GM21717 (cell line): ENCODE results near the gene NSG2.
"Not testable (repeated sequence)": the region's sequence is repeated elsewhere in the genome, so short reads cannot be mapped to it uniquely, and the experiment has no call there.

Experiments used
- ATAC-seq: cut with Tn5 transposase; IDR thresholded peaks from one replicate; pipeline ENCODE4 v1.9.1; 2021; ENCODE audit warnings: mild to moderate bottlenecking, moderate library complexity; ENCODE audit not compliant: unreplicated experiment

The NSG2 gene

GRCh38 chr5:174045470-174046025 is at the start of gene NSG2:
NSG2 (plus strand) TSS chr5:174045706; CDS start chr5:174046756, 1,050 bp downstream.
- peak; percentile 91 for ATAC-seq

GRCh38 chr5:173997331-173997730 is 48.2 kb upstream of the NSG2 start:
- ATAC-seq = no peak

- no peak for ATAC-seq
These were observed 47.0 kb upstream of the NSG2 start for GRCh38 chr5:173998531-173998930.

- no peak for ATAC-seq
These were observed 45.4 kb upstream of the NSG2 start for GRCh38 chr5:174000076-174000475.

GRCh38 chr5:174003795-174004194 is 41.7 kb upstream of the NSG2 start:
- no peak for ATAC-seq

- no peak for ATAC-seq
These were observed 36.6 kb upstream of the NSG2 start for GRCh38 chr5:174008922-174009321.

- no peak for ATAC-seq
These were observed 35.1 kb upstream of the NSG2 start for GRCh38 chr5:174010365-174010764.

- ATAC-seq = no peak
These were observed 34.1 kb upstream of the NSG2 start for GRCh38 chr5:174011441-174011840.

GRCh38 chr5:174020069-174020927 is 25.2 kb upstream of the NSG2 start:
- not testable (repeated sequence) for ATAC-seq

- ATAC-seq = no peak
These were observed 24.6 kb upstream of the NSG2 start for GRCh38 chr5:174020928-174021304.

- ATAC-seq = no peak
These were observed 23.0 kb upstream of the NSG2 start for GRCh38 chr5:174022384-174023095.

GRCh38 chr5:174030286-174030685 is 15.2 kb upstream of the NSG2 start:
- ATAC-seq = no peak

- no peak for ATAC-seq
These were observed 846 bp upstream of the NSG2 start for GRCh38 chr5:174044466-174045254.

- no peak for ATAC-seq
These were observed 1.1 kb downstream of the NSG2 start for GRCh38 chr5:174046558-174046957.

- no peak for ATAC-seq
These were observed 2.1 kb downstream of the NSG2 start for GRCh38 chr5:174047472-174048099.

- ATAC-seq = no peak
These were observed 7.1 kb downstream of the NSG2 start for GRCh38 chr5:174052636-174053035.

GRCh38 chr5:174053905-174054304 is 8.4 kb downstream of the NSG2 start:
- ATAC-seq = no peak

- ATAC-seq = no peak
These were observed 10.8 kb downstream of the NSG2 start for GRCh38 chr5:174056064-174056847.

GRCh38 chr5:174057206-174057605 is 11.7 kb downstream of the NSG2 start:
- ATAC-seq = no peak
